ENCODE data around the gene CAMSAP1.

DNA sequence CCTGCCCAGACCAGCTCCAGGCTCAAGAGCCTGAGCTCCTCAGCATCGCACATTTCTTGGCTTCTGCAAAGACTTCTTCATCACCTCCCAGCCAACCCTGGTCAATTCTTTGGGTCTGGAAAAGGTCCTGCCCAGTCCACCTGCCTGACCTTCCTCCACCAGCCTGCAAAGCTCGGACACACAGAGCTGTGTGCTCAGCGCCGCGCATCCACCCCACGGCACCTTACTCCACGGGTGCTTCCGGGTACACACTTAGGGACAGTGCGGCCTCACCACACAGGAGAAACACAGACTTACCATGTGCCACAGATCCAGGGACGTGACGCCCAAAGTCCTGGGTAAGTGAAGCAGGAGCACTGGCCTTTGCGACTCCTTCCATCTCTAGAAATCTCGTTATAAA is 108.1 kb downstream of the CAMSAP1 start:
- TF ChIP-seq, protein P1, sequence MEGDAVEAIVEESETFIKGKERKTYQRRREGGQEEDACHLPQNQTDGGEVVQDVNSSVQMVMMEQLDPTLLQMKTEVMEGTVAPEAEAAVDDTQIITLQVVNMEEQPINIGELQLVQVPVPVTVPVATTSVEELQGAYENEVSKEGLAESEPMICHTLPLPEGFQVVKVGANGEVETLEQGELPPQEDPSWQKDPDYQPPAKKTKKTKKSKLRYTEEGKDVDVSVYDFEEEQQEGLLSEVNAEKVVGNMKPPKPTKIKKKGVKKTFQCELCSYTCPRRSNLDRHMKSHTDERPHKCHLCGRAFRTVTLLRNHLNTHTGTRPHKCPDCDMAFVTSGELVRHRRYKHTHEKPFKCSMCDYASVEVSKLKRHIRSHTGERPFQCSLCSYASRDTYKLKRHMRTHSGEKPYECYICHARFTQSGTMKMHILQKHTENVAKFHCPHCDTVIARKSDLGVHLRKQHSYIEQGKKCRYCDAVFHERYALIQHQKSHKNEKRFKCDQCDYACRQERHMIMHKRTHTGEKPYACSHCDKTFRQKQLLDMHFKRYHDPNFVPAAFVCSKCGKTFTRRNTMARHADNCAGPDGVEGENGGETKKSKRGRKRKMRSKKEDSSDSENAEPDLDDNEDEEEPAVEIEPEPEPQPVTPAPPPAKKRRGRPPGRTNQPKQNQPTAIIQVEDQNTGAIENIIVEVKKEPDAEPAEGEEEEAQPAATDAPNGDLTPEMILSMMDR (IDR thresholded peaks at IDR 0.05), result no peak
- no peak for TF ChIP-seq POLR2A (IDR thresholded peaks at IDR 0.05)
